SK-N-SH (cell line): Measurements from ENCODE around the gene CCL26. TPM values are rescaled to one million over a fixed set of nuclear protein-coding genes. Genes with fewer than 3 reads are reported as not detected.

ENCODE experiments used
- EP300 ChIP-seq, 2 experiments: IDR thresholded peaks; 2 replicates each; pipeline versions ENCODE4 v1.4.0 to v1.6.1; 2012; ENCODE audit warnings: borderline replicate concordance in 1 of 2, low read depth in 1 of 2, low read length in 1 of 2
- EZH2phosphoT487 ChIP-seq: fragments of 200-600 bp; sonication (generic); IDR thresholded peaks from 2 replicates; pipeline ENCODE4 v1.6.1; 2017; ENCODE audit warnings: low read depth, mixed run types, mild to moderate bottlenecking, antibody characterized with exemption, moderate library complexity, borderline replicate concordance
- FOXJ3 ChIP-seq: sonication (generic); formaldehyde crosslinking; IDR thresholded peaks from 2 replicates; pipeline ENCODE4 v1.5.1; 2020; ENCODE audit warnings: mild to moderate bottlenecking, missing genetic modification reagents
- GABPA ChIP-seq: IDR thresholded peaks from 2 replicates; pipeline ENCODE4 v1.4.0; 2012; ENCODE audit warnings: low read depth, mild to moderate bottlenecking
- MEF2A ChIP-seq: IDR thresholded peaks from 2 replicates; pipeline ENCODE4 v1.4.0; 2012; ENCODE audit warnings: low read depth, borderline replicate concordance
- PBX3 ChIP-seq: IDR thresholded peaks from 2 replicates; pipeline ENCODE4; 2012
- RFX5 ChIP-seq: IDR thresholded peaks from 2 replicates; pipeline ENCODE4 v1.6.1; 2012; ENCODE audit warnings: mild to moderate bottlenecking, improper control_type of control experiment, low read length
- ZBTB33 ChIP-seq: IDR thresholded peaks from 2 replicates; pipeline ENCODE4 v1.4.0; 2012; ENCODE audit warnings: low read depth, borderline replicate concordance
- polyA plus RNA-seq, 3 experiments: library from polyadenylated mRNA; depleted of rRNA; stranded (reverse); fragments of >200 nt; gene quantifications; 2 replicates each; pipeline ENCODE4 v1.2.3, GENCODE V29; 2012
- TF ChIP-seq, protein P1 (sequence below): IDR thresholded peaks from 2 replicates; pipeline ENCODE4 v1.6.1; 2012; ENCODE audit warnings: mild to moderate bottlenecking, low read depth, low read length, moderate library complexity
- TF ChIP-seq, protein P2 (sequence below): fragments of 200-600 bp; sonication (generic); IDR thresholded peaks from 2 replicates; pipeline ENCODE4 v1.6.1; 2017; ENCODE audit warnings: antibody characterized with exemption, mild to moderate bottlenecking, moderate library complexity
- TF ChIP-seq, protein P3 (sequence below): IDR thresholded peaks from 2 replicates; pipeline ENCODE4 v1.4.0; 2012; ENCODE audit warnings: low read depth, borderline replicate concordance

The CCL26 gene
- polyA plus RNA-seq, 1 of the 3 experiments (the other 2 are of a cell fraction), result not detected

- TF ChIP-seq FOXJ3 (CRISPR knock-in tag), result no peak
- TF ChIP-seq EZH2phosphoT487, result no peak
- TF ChIP-seq, protein P1, sequence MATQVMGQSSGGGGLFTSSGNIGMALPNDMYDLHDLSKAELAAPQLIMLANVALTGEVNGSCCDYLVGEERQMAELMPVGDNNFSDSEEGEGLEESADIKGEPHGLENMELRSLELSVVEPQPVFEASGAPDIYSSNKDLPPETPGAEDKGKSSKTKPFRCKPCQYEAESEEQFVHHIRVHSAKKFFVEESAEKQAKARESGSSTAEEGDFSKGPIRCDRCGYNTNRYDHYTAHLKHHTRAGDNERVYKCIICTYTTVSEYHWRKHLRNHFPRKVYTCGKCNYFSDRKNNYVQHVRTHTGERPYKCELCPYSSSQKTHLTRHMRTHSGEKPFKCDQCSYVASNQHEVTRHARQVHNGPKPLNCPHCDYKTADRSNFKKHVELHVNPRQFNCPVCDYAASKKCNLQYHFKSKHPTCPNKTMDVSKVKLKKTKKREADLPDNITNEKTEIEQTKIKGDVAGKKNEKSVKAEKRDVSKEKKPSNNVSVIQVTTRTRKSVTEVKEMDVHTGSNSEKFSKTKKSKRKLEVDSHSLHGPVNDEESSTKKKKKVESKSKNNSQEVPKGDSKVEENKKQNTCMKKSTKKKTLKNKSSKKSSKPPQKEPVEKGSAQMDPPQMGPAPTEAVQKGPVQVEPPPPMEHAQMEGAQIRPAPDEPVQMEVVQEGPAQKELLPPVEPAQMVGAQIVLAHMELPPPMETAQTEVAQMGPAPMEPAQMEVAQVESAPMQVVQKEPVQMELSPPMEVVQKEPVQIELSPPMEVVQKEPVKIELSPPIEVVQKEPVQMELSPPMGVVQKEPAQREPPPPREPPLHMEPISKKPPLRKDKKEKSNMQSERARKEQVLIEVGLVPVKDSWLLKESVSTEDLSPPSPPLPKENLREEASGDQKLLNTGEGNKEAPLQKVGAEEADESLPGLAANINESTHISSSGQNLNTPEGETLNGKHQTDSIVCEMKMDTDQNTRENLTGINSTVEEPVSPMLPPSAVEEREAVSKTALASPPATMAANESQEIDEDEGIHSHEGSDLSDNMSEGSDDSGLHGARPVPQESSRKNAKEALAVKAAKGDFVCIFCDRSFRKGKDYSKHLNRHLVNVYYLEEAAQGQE, result no peak
- peak; percentile 99 for TF ChIP-seq PBX3
- no peak for TF ChIP-seq MEF2A
- peak; percentile 52; the same call in 1 of the 2 replicates for TF ChIP-seq GABPA
- TF ChIP-seq, protein P2, sequence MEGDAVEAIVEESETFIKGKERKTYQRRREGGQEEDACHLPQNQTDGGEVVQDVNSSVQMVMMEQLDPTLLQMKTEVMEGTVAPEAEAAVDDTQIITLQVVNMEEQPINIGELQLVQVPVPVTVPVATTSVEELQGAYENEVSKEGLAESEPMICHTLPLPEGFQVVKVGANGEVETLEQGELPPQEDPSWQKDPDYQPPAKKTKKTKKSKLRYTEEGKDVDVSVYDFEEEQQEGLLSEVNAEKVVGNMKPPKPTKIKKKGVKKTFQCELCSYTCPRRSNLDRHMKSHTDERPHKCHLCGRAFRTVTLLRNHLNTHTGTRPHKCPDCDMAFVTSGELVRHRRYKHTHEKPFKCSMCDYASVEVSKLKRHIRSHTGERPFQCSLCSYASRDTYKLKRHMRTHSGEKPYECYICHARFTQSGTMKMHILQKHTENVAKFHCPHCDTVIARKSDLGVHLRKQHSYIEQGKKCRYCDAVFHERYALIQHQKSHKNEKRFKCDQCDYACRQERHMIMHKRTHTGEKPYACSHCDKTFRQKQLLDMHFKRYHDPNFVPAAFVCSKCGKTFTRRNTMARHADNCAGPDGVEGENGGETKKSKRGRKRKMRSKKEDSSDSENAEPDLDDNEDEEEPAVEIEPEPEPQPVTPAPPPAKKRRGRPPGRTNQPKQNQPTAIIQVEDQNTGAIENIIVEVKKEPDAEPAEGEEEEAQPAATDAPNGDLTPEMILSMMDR, result no peak
- TF ChIP-seq, protein P3, sequence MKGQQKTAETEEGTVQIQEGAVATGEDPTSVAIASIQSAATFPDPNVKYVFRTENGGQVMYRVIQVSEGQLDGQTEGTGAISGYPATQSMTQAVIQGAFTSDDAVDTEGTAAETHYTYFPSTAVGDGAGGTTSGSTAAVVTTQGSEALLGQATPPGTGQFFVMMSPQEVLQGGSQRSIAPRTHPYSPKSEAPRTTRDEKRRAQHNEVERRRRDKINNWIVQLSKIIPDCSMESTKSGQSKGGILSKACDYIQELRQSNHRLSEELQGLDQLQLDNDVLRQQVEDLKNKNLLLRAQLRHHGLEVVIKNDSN, result no peak
- no peak for TF ChIP-seq ZBTB33
- no peak for TF ChIP-seq RFX5
- TF ChIP-seq EP300 (IDR thresholded peaks at IDR 0.05; ENCODE audit: borderline replicate concordance in 1 of 2, low read depth in 1 of 2, low read length in 1 of 2), result no peak
Measured at GRCh38 chr7:75738975-75739795, 32.8 kb downstream of the CCL26 start (continued).
